ENCODE results near the gene DOCK8. TPM values are rescaled to one million over a fixed set of nuclear protein-coding genes. Genes with fewer than 3 reads are reported as not detected.

DOCK8 gene
- total RNA-seq, 1 experiment from 2014 or later, result 1.4 TPM

DNA sequence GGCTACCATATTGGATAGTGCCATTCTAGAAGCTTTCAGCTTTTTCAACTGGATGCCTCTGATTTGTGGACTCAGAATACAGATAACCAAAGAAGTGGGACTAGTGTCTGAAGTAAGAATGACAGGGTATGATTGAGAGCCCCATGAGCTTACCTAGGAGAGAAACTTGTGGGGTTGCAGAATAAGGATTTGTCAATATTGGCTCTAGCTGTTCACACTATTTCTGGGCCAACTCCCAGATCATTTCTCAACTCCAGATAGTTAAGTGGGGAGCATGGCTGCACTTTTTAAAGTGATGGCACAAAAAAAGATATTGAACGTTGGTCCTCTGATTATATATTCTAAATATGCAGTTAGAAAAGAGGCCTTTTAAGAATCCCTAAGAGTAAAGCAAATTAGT is 252.1 kb downstream of the DOCK8 start:
- TF ChIP-seq, protein P1, sequence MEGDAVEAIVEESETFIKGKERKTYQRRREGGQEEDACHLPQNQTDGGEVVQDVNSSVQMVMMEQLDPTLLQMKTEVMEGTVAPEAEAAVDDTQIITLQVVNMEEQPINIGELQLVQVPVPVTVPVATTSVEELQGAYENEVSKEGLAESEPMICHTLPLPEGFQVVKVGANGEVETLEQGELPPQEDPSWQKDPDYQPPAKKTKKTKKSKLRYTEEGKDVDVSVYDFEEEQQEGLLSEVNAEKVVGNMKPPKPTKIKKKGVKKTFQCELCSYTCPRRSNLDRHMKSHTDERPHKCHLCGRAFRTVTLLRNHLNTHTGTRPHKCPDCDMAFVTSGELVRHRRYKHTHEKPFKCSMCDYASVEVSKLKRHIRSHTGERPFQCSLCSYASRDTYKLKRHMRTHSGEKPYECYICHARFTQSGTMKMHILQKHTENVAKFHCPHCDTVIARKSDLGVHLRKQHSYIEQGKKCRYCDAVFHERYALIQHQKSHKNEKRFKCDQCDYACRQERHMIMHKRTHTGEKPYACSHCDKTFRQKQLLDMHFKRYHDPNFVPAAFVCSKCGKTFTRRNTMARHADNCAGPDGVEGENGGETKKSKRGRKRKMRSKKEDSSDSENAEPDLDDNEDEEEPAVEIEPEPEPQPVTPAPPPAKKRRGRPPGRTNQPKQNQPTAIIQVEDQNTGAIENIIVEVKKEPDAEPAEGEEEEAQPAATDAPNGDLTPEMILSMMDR (conservative IDR thresholded peaks at IDR 0.05), result no peak
- H3K27me3 Mint-ChIP-seq (ENCODE audit: low read depth), result no peaks in the 10 kb centered on the region
- H3K4me2 ChIP-seq (ENCODE audit: insufficient read depth, insufficient read length, low read length), result no peak overlapping the region

More for the DNA sequence above, 252.1 kb downstream of the DOCK8 start:
- H3K9me3 Mint-ChIP-seq, result no peaks in the 10 kb centered on the region
- DNase-seq, result no peak
- no peak overlapping the region for H3K27ac Mint-ChIP-seq
- H4K20me1 ChIP-seq (ENCODE audit: control insufficient read depth, insufficient read depth, insufficient read length), result no peaks in the 10 kb centered on the region
- no peak overlapping the region for H3T11ph ChIP-seq (ENCODE audit: low read length)
- no peak overlapping the region for H3K4me3 Mint-ChIP-seq
- H3K4ac ChIP-seq (ENCODE audit: low read depth, low read length), result no peak overlapping the region
- H2BK15ac ChIP-seq (ENCODE audit: low read depth, low read length), result no peak overlapping the region
- H2BK12ac ChIP-seq (ENCODE audit: insufficient read length, low read depth, low read length), result no peak overlapping the region
- H2BK120ac ChIP-seq (ENCODE audit: low read depth, low read length, poor library complexity, severe bottlenecking), result no peak overlapping the region
- no peaks in the 10 kb centered on the region; the same call in 1 of the 2 replicates for H3K4me1 ChIP-seq (ENCODE audit: insufficient read depth, low read length)
- no peak overlapping the region for H3K56ac ChIP-seq (ENCODE audit: insufficient read length, low read depth, low read length)
- H3K9ac ChIP-seq (ENCODE audit: extremely low read depth, insufficient read length, low read length), result no peak overlapping the region
- no peak overlapping the region for H2AK5ac ChIP-seq (ENCODE audit: insufficient read length, low read length)
- no peak overlapping the region for H2BK20ac ChIP-seq (ENCODE audit: low read depth, low read length, poor library complexity, severe bottlenecking)
- no peak overlapping the region for H3K23ac ChIP-seq (ENCODE audit: insufficient read length, low read depth, low read length)
- H3K27me3 ChIP-seq (ENCODE audit: insufficient read depth, low read length), result no peaks in the 10 kb centered on the region
- H3K27ac ChIP-seq (ENCODE audit: insufficient read length, low read depth, low read length), result no peak overlapping the region
- no peaks in the 10 kb centered on the region for H3K79me2 ChIP-seq (ENCODE audit: insufficient read depth, low read length)
- no peak overlapping the region for H4K8ac ChIP-seq (replicated peaks; ENCODE audit: insufficient read length, low read depth, low read length)
- H2AFZ ChIP-seq (ENCODE audit: low read length), result no peak overlapping the region
- H3K23me2 ChIP-seq (ENCODE audit: insufficient read length, low read depth, low read length, poor library complexity, severe bottlenecking), result peaks cover 8% of the 10 kb centered on the region
- H2BK5ac ChIP-seq (ENCODE audit: insufficient read length, low read length), result no peak overlapping the region
- no peak overlapping the region for H4K5ac ChIP-seq (ENCODE audit: insufficient read length, low read depth, low read length)
- peaks cover 0 to 5% (median 0%) of the 10 kb centered on the region in 3 experiments; a peak in 2 of 7 replicates for H3K36me3 Mint-ChIP-seq (ENCODE audit: insufficient read depth in 1 of 3, low read depth in 3 of 3)
- H3K14ac ChIP-seq (ENCODE audit: insufficient read depth, low read length), result no peak overlapping the region
- peaks cover 21 to 23% of the 10 kb centered on the region in 2 experiments for H3K4me1 Mint-ChIP-seq
- WGBS (ENCODE audit: extremely low coverage, insufficient read length, low lambda C conversion rate), result no CpG with 5 or more reads among the region's 1 CpG
- no peak overlapping the region for H4K91ac ChIP-seq (ENCODE audit: insufficient read length, low read depth, low read length)
- H3K79me1 ChIP-seq (ENCODE audit: insufficient read depth, low read depth, low read length, poor library complexity, severe bottlenecking), result no peaks in the 10 kb centered on the region
- no peaks in the 10 kb centered on the region for H3K9me3 ChIP-seq (ENCODE audit: control insufficient read depth, low read depth, low read length)
- no peak overlapping the region for H3K18ac ChIP-seq (ENCODE audit: insufficient read length, low read depth, low read length)
